Trophoblast cell (in vitro differentiated cells and primary cell): ENCODE results near the gene SHISA4. TPM values are rescaled to one million over a fixed set of nuclear protein-coding genes. Genes with fewer than 3 reads are reported as not detected.
"Not testable (repeated sequence)": the region's sequence is repeated elsewhere in the genome, so short reads cannot be mapped to it uniquely, and the experiment has no call there.

Source experiments
- DNase-seq, 2 donors: peaks; one replicate each; pipeline ENCODE4 v3.0.0-alpha.2; 2016
- H2AFZ ChIP-seq: 2 replicates; pipeline ENCODE4 v1.6.1; 2013; ENCODE audit warnings: low read length, moderate library complexity, mild to moderate bottlenecking; ENCODE audit not compliant: insufficient read depth, poor library complexity
- H2AK5ac ChIP-seq: 2 replicates; pipeline ENCODE4 v1.6.1; 2013; ENCODE audit warnings: mild to moderate bottlenecking, low read length
- H2BK120ac ChIP-seq: 2 replicates; pipeline ENCODE4 v1.6.1; 2013; ENCODE audit warnings: low read length, mild to moderate bottlenecking, moderate library complexity; ENCODE audit not compliant: insufficient read depth, poor library complexity
- H2BK12ac ChIP-seq: 2 replicates; pipeline ENCODE4 v1.6.1; 2013; ENCODE audit warnings: mild to moderate bottlenecking, low read length, moderate library complexity
- H2BK5ac ChIP-seq: 2 replicates; pipeline ENCODE4 v1.6.1; 2013; ENCODE audit warnings: low read length, low read depth, moderate library complexity, mild to moderate bottlenecking; ENCODE audit not compliant: poor library complexity
- H3K14ac ChIP-seq: 2 replicates; pipeline ENCODE4 v1.6.1; 2013; ENCODE audit warnings: mild to moderate bottlenecking, low read length
- H3K18ac ChIP-seq: 2 replicates; pipeline ENCODE4 v1.6.1; 2013; ENCODE audit warnings: mild to moderate bottlenecking, low read length
- H3K23ac ChIP-seq: 2 replicates; pipeline ENCODE4 v1.6.1; 2013; ENCODE audit warnings: low read length
- H3K27ac ChIP-seq: 2 replicates; pipeline ENCODE4 v1.5.1; 2013; ENCODE audit warnings: low read depth, mild to moderate bottlenecking, inconsistent platforms, low read length, moderate library complexity
- H3K27me3 ChIP-seq: 2 replicates; pipeline ENCODE4 v1.6.1; 2013; ENCODE audit warnings: inconsistent platforms, mild to moderate bottlenecking, low read length, moderate library complexity; ENCODE audit not compliant: insufficient read depth
- H3K36me3 ChIP-seq, 2 experiments: 1 replicate in 1 of 2; 2 replicates in 1 of 2; pipeline ENCODE4 v1.6.1; 2013; ENCODE audit warnings: low read length in 2 of 2, mild to moderate bottlenecking in 2 of 2, moderate library complexity in 1 of 2; ENCODE audit not compliant: insufficient read depth in 2 of 2, control insufficient read depth in 1 of 2
- H3K4ac ChIP-seq: 2 replicates; pipeline ENCODE4 v1.6.1; 2013; ENCODE audit warnings: low read depth, mild to moderate bottlenecking, low read length, moderate library complexity
- H3K4me1 ChIP-seq, 2 experiments: 1 replicate in 1 of 2; 2 replicates in 1 of 2; pipeline ENCODE4 v1.6.1; 2013; ENCODE audit warnings: low read length in 2 of 2, mild to moderate bottlenecking in 2 of 2, moderate library complexity in 1 of 2; ENCODE audit not compliant: insufficient read depth in 2 of 2, control insufficient read depth in 1 of 2
- H3K4me2 ChIP-seq: 2 replicates; pipeline ENCODE4 v1.6.1; 2013; ENCODE audit warnings: inconsistent platforms, mild to moderate bottlenecking, low read length, moderate library complexity
- H3K4me3 ChIP-seq: 2 replicates; pipeline ENCODE4 v1.5.1; 2013; ENCODE audit warnings: mild to moderate bottlenecking, low read depth, low read length, inconsistent platforms
- H3K79me1 ChIP-seq: one replicate; pipeline ENCODE4 v1.6.1; 2013; ENCODE audit warnings: low read length
- H3K79me2 ChIP-seq: 2 replicates; pipeline ENCODE4 v1.6.1; 2013; ENCODE audit warnings: low read length, mild to moderate bottlenecking; ENCODE audit not compliant: control insufficient read depth, insufficient read depth, poor library complexity
- H3K9ac ChIP-seq: 2 replicates; pipeline ENCODE4 v1.6.1; 2013; ENCODE audit warnings: mild to moderate bottlenecking, low read length
- H3K9me3 ChIP-seq: 2 replicates; pipeline ENCODE4 v1.6.1; 2013; ENCODE audit warnings: low read depth, mild to moderate bottlenecking, control low read depth, inconsistent platforms, low read length; ENCODE audit not compliant: insufficient read depth
- H4K12ac ChIP-seq: 2 replicates; pipeline ENCODE4 v1.6.1; 2013; ENCODE audit warnings: low read depth, mild to moderate bottlenecking, low read length, moderate library complexity
- H4K8ac ChIP-seq: 2 replicates; pipeline ENCODE4 v1.6.1; 2013; ENCODE audit warnings: low read depth, mild to moderate bottlenecking, low read length, moderate library complexity
- H4K91ac ChIP-seq: one replicate; pipeline ENCODE4 v1.6.1; 2013; ENCODE audit warnings: low read depth, mild to moderate bottlenecking, low read length, moderate library complexity
- WGBS: extraction: QIAGEN DNeasy Blood & Tissue Kit; methylation state at CpG from one replicate; pipeline ENCODE4 v1.1.7; 2013; ENCODE audit warnings: missing lambda C conversion rate; ENCODE audit not compliant: insufficient read length, insufficient coverage; ENCODE audit errors: extremely low coverage; 5-methylcytosine and 5-hydroxymethylcytosine counted together
- polyA plus RNA-seq: library from polyadenylated mRNA; stranded (reverse); fragments of 200-250 nt; gene quantifications from 2 replicates; pipeline ENCODE4 v1.2.3, GENCODE V29; 2013

Gene SHISA4
- polyA plus RNA-seq = 14.7 and 15.2 TPM in 2 replicates

GRCh38 chr1:201888282-201889089 is at the start of gene SHISA4:
SHISA4 (plus strand) TSS chr1:201888898; CDS start chr1:201888995, 97 bp downstream.
- Histone ChIP-seq H3K14ac (peak within 1 kb of the TSS; percentile 78), H2AK5ac (peak within 1 kb of the TSS; percentile 58), H4K91ac (peak within 1 kb of the TSS; percentile 7), H4K8ac (peak within 1 kb of the TSS; percentile 81), H4K12ac (peak within 1 kb of the TSS; percentile 61), H3K79me1 (peaks cover 13% of the 10 kb centered on the region), H3K36me3 (peaks cover 2% of the 10 kb centered on the region in 2 experiments), H2BK5ac (no peak within 1 kb of the TSS), H2AFZ (peak within 1 kb of the TSS; percentile 13), H3K79me2 (peaks cover 5% of the 10 kb centered on the region), H3K4me3 (peak within 1 kb of the TSS; percentile 67), H3K9ac (no peak within 1 kb of the TSS), H3K4me1 (peaks cover 25 to 31% of the 10 kb centered on the region in 2 experiments), H3K9me3 (no peaks in the 10 kb centered on the region), H3K4ac (peak within 1 kb of the TSS; percentile 24), H2BK120ac (peak within 1 kb of the TSS; percentile 56), H2BK12ac (peak within 1 kb of the TSS; percentile 64), H3K27ac (no peak within 1 kb of the TSS), H3K23ac (no peak within 1 kb of the TSS), H3K27me3 (peaks cover 5% of the 10 kb centered on the region), H3K4me2 (peak within 1 kb of the TSS; percentile 80), H3K18ac (peak within 1 kb of the TSS; percentile 52)
- DNase-seq = peak; percentile 16 to 53
- no CpG with 5 or more reads among the region's 49 CpGs for WGBS

- H3K36me3 ChIP-seq, H2AFZ ChIP-seq, H2AK5ac ChIP-seq, H3K4me1 ChIP-seq, H3K9ac ChIP-seq, H3K79me1 ChIP-seq, H3K4me3 ChIP-seq, H3K27ac ChIP-seq, H2BK12ac ChIP-seq, H3K27me3 ChIP-seq, H2BK5ac ChIP-seq, H3K4ac ChIP-seq, H4K91ac ChIP-seq, DNase-seq, H3K9me3 ChIP-seq, H2BK120ac ChIP-seq, H3K79me2 ChIP-seq, H3K14ac ChIP-seq, H3K23ac ChIP-seq, H3K4me2 ChIP-seq, H4K8ac ChIP-seq, H4K12ac ChIP-seq: not testable (repeated sequence)
- H3K18ac ChIP-seq = peak overlapping the region; percentile 18
- WGBS = no CpG with 5 or more reads among the region's 10 CpGs
Observed at GRCh38 chr1:201839089-201839488, 49.6 kb upstream of the SHISA4 start.

DNA sequence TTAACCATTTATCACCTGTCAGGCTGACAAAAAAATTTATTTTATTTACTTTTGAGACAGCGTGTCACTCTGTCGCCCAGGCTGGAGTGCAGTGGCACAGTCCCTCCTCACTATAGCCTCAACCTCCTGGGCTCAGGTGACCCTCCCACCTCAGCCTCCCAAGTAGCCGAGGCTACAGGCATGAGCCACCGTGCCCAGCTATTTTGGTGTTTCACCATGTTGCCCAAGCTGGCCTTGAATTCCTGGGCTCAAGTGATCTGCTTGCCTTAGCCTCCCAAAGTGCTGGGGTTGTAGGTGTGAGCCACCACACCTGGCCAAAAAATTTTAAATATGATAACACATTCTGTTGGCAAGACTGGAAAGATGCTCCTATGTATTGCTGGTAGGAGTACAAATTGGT is 48.6 kb upstream of the SHISA4 start:
- no peak overlapping the region for H3K4me2 ChIP-seq
- no CpG with 5 or more reads among the region's 4 CpGs for WGBS
- H3K79me2 ChIP-seq = peaks cover 2% of the 10 kb centered on the region
- no peak overlapping the region for H4K12ac ChIP-seq
- H3K79me1 ChIP-seq = no peaks in the 10 kb centered on the region
- H2BK12ac ChIP-seq = no peak overlapping the region
- no peak overlapping the region for H3K27ac ChIP-seq
- H2AK5ac ChIP-seq = no peak overlapping the region
- peak in 1 of 2 donors; percentile 21 for DNase-seq
- H3K4ac ChIP-seq = peak overlapping the region; percentile 3
- no peak overlapping the region for H2BK120ac ChIP-seq
- no peak overlapping the region for H3K14ac ChIP-seq
- H2BK5ac ChIP-seq = no peak overlapping the region
- H4K8ac ChIP-seq = no peak overlapping the region
- no peak overlapping the region for H3K23ac ChIP-seq
- H3K9ac ChIP-seq = no peak overlapping the region
- H3K36me3 ChIP-seq = peaks cover 3 to 4% of the 10 kb centered on the region in 2 experiments
- H3K27me3 ChIP-seq = no peaks in the 10 kb centered on the region
- H4K91ac ChIP-seq = no peak overlapping the region
- H3K18ac ChIP-seq = no peak overlapping the region
- H3K4me1 ChIP-seq = no peaks in the 10 kb centered on the region
- no peaks in the 10 kb centered on the region for H3K9me3 ChIP-seq
- no peak overlapping the region for H2AFZ ChIP-seq
- no peak overlapping the region for H3K4me3 ChIP-seq

DNA sequence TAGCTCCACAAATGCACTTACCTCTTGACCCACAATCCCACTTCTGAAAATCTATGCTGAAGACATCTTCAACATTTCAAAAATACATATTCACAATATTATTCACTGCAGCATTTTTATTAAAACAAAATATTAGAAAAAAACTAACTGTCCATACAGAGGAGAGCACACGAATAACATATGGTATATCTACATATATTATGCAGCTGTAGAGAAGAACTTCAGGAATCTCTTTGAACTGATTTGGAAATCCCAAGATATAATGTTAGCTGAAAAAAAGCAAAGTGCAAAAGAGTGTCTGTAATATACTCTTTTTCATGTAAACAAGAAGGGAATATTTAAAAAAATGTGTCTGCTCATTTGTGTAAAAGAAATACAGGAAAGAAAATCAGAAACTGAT is 48.2 kb upstream of the SHISA4 start:
- no peaks in the 10 kb centered on the region for H3K27me3 ChIP-seq
- H4K12ac ChIP-seq = no peak overlapping the region
- no peaks in the 10 kb centered on the region for H3K9me3 ChIP-seq
- H3K4me1 ChIP-seq = no peaks in the 10 kb centered on the region
- peaks cover 2% of the 10 kb centered on the region for H3K79me2 ChIP-seq
- H3K14ac ChIP-seq = no peak overlapping the region
- H2BK12ac ChIP-seq = no peak overlapping the region
- H3K27ac ChIP-seq = no peak overlapping the region
- no peak overlapping the region for H2BK120ac ChIP-seq
- H4K91ac ChIP-seq = no peak overlapping the region
- no peak overlapping the region for H3K4ac ChIP-seq
- H3K23ac ChIP-seq = no peak overlapping the region
- no peaks in the 10 kb centered on the region for H3K79me1 ChIP-seq
- no peak overlapping the region for H3K9ac ChIP-seq
- no peak overlapping the region for H4K8ac ChIP-seq
- H3K4me2 ChIP-seq = no peak overlapping the region
- no peak overlapping the region for H3K18ac ChIP-seq
- H3K36me3 ChIP-seq = peaks cover 3 to 4% of the 10 kb centered on the region in 2 experiments
- H2AFZ ChIP-seq = no peak overlapping the region
- DNase-seq = no peak
- H2AK5ac ChIP-seq = no peak overlapping the region
- no CpG with 5 or more reads among the region's 1 CpG for WGBS
- H3K4me3 ChIP-seq = no peak overlapping the region
- no peak overlapping the region for H2BK5ac ChIP-seq
